HepG2 (cell line): Measurements from ENCODE around the gene DAPK1. TPM values are rescaled to one million over a fixed set of nuclear protein-coding genes. Genes with fewer than 3 reads are reported as not detected.

Experiments
- ATAC-seq: fragments of 200-7000 bp; cut with Tn5 transposase; 3 replicates; pipeline ENCODE4 v1.9.1; 2020; ENCODE audit warnings: mild to moderate bottlenecking, moderate library complexity
- BruUV-seq: library from RNA; stranded (reverse); fragments of 400-500 nt; replicated peaks from 2 replicates; lab custom pipeline; 2021; lab: Mats Ljungman, UMichigan
- CTCF ChIA-PET: fragments of 300-600 bp; formaldehyde crosslinking; extraction: SDS; loops from one replicate; lab custom pipeline; 2021; ENCODE audit warnings: low total read pairs, inconsistent platforms, low intra/inter-chr PET ratio; lab: Yijun Ruan, JAX
- POLR2A ChIA-PET: fragments of 350-600 bp; sonication (Branson Sonifier 250); formaldehyde crosslinking; loops from one replicate; lab custom pipeline; 2020; ENCODE audit warnings: antibody characterized with exemption, inconsistent platforms; lab: Yijun Ruan, JAX
- DNase-seq: peaks from one replicate; pipeline ENCODE4 v3.0.0-alpha.2; 2015; ENCODE audit warnings: low spot score
- FAIRE-seq: peaks from 3 replicates; lab custom pipeline; 2011; peaks lifted over from hg19 to GRCh38; lab: Jason Lieb, UNC
- H2AFZ ChIP-seq: one replicate; pipeline ENCODE4 v1.6.1; 2011; ENCODE audit warnings: low read length, inconsistent platforms
- H3K27ac ChIP-seq: fragments of 300-600 bp; 3 replicates; pipeline ENCODE4 v1.8.0; 2011; ENCODE audit warnings: mixed run types, mild to moderate bottlenecking, mixed read lengths, low read length, inconsistent platforms; ENCODE audit not compliant: insufficient read depth; ENCODE audit errors: extremely low read length
- H3K27me3 ChIP-seq, 2 experiments: fragments of 200-600 bp in 1 of 2; 2 replicates in 1 of 2; 3 replicates in 1 of 2; pipeline versions ENCODE4 v1.6.0 to v1.8.0; 2011; ENCODE audit warnings: low read length in 2 of 2, mild to moderate bottlenecking in 2 of 2, moderate library complexity in 2 of 2, inconsistent platforms in 1 of 2; ENCODE audit not compliant: insufficient read depth in 2 of 2, control insufficient read depth in 1 of 2
- H3K36me3 ChIP-seq, 2 experiments: fragments of 200-600 bp in 1 of 2; replicated peaks in 1 of 2; 2 replicates in 1 of 2; 3 replicates in 1 of 2; pipeline versions ENCODE4 v1.5.1 to v1.8.0; 2011; ENCODE audit warnings: low read length in 2 of 2, inconsistent platforms in 1 of 2; ENCODE audit not compliant: insufficient read depth in 2 of 2, control insufficient read depth in 1 of 2
- H3K4me1 ChIP-seq: 2 replicates; pipeline ENCODE4 v1.5.1; 2012; ENCODE audit warnings: low read length, inconsistent platforms; ENCODE audit not compliant: insufficient read depth
- H3K4me2 ChIP-seq: 2 replicates; pipeline ENCODE4 v1.6.0; 2011; ENCODE audit warnings: low read depth, low read length, inconsistent platforms
- H3K4me3 ChIP-seq, 3 experiments: fragments of 200-600 bp in 1 of 3; sonication (generic), shearing (Covaris generic) in 1 of 3; replicated peaks in 1 of 3; 2 replicates each; pipeline ENCODE4 v1.5.1; 2011 to 2016; ENCODE audit warnings: low read length in 3 of 3, inconsistent platforms in 2 of 3, low read depth in 2 of 3, mild to moderate bottlenecking in 2 of 3, control low read depth in 1 of 3, mixed read lengths in 1 of 3; ENCODE audit not compliant: insufficient read depth in 1 of 3
- H3K79me2 ChIP-seq: one replicate; pipeline ENCODE4 v1.6.1; 2011; ENCODE audit warnings: low read length, inconsistent platforms; ENCODE audit not compliant: insufficient read depth
- H3K9ac ChIP-seq: 2 replicates; pipeline ENCODE4 v1.6.0; 2011; ENCODE audit warnings: mild to moderate bottlenecking, low read depth, low read length, inconsistent platforms; ENCODE audit not compliant: insufficient read depth
- H3K9me3 ChIP-seq: 2 replicates; pipeline ENCODE4 v1.5.1; 2012; ENCODE audit warnings: mild to moderate bottlenecking, low read length
- H4K20me1 ChIP-seq: 2 replicates; pipeline ENCODE4 v1.6.0; 2011; ENCODE audit warnings: inconsistent platforms, mild to moderate bottlenecking, low read length, moderate library complexity; ENCODE audit not compliant: insufficient read depth
- IKZF4 ChIP-seq: sonication (generic); formaldehyde crosslinking; IDR thresholded peaks from 2 replicates; pipeline ENCODE4 v1.5.1; 2020; ENCODE audit warnings: borderline replicate concordance, mild to moderate bottlenecking, low read depth, missing genetic modification reagents; ENCODE audit errors: not compliant biosample characterization
- MTA1 ChIP-seq: sonication (generic); formaldehyde crosslinking; IDR thresholded peaks from 2 replicates; pipeline ENCODE4 v1.4.0; 2020; ENCODE audit warnings: missing genetic modification reagents, mild to moderate bottlenecking, borderline replicate concordance
- TOE1 ChIP-seq: sonication (generic); formaldehyde crosslinking; IDR thresholded peaks from 2 replicates; pipeline ENCODE4 v1.4.0; 2020; ENCODE audit warnings: mild to moderate bottlenecking, missing genetic modification reagents
- ZNF709 ChIP-seq: sonication (generic); formaldehyde crosslinking; IDR thresholded peaks from 2 replicates; pipeline ENCODE4 v1.5.0; 2020; ENCODE audit warnings: mild to moderate bottlenecking, missing genetic modification reagents
- ZNF713 ChIP-seq: sonication (generic); formaldehyde crosslinking; IDR thresholded peaks from 2 replicates; pipeline ENCODE4 v1.4.0; 2020; ENCODE audit warnings: mild to moderate bottlenecking, missing genetic modification reagents
- WGBS: methylation state at CpG from one replicate; pipeline ENCODE4 v1.1.6; 2017; ENCODE audit warnings: low lambda C conversion rate; 5-methylcytosine and 5-hydroxymethylcytosine counted together
- in situ Hi-C: cut with HindIII; loops from 2 replicates; pipeline ENCODE4 v1.10.0; 2017; ENCODE audit warnings: low pct_unique_long_range_greater_than_20kb; ENCODE audit not compliant: extremely low pct_ligation_motif_present
- intact Hi-C: fragments of 100-400 bp; cut with micrococcal nuclease; formaldehyde crosslinking; loops from one replicate; pipeline ENCODE4 v1.10.0; 2022; ENCODE audit not compliant: unreplicated experiment
- polyA plus RNA-seq, 8 experiments: library from polyadenylated mRNA; depleted of rRNA in 3 of 8; stranded (reverse) in 7 of 8; unstranded in 1 of 8; fragments of >200 nt; fragmentation: Illumina TruSeq in 4 of 8; extraction: Trizol in 4 of 8; gene quantifications; 2 replicates each; pipeline versions ENCODE4 v1.2.1 to v1.2.3, GENCODE V29; 2011 to 2016; ENCODE audit warnings: low read depth in 4 of 8, missing spikeins in 1 of 8, mixed read lengths in 1 of 8; ENCODE audit not compliant: insufficient read depth in 1 of 8
- total RNA-seq, 5 experiments: library from RNA; depleted of rRNA; stranded (reverse); fragments of >200 nt; fragmentation: Illumina TruSeq; extraction: Trizol; gene quantifications; 2 replicates each; pipeline ENCODE4 v1.2.3, GENCODE V29; 2016; ENCODE audit warnings: low read depth in 1 of 5
- TF ChIP-seq, protein P1 (sequence below): sonication (generic); formaldehyde crosslinking; IDR thresholded peaks from 2 replicates; pipeline ENCODE4 v1.4.0; 2020; ENCODE audit warnings: missing genetic modification reagents, borderline replicate concordance
- TF ChIP-seq, protein P2 (sequence below): sonication (generic); formaldehyde crosslinking; IDR thresholded peaks from 2 replicates; pipeline ENCODE4 v1.8.1; 2022; ENCODE audit warnings: low read depth, mild to moderate bottlenecking, missing genetic modification reagents
- TF ChIP-seq, protein P3 (sequence below): sonication (generic); formaldehyde crosslinking; IDR thresholded peaks from 2 replicates; pipeline ENCODE4 v1.5.1; 2020; ENCODE audit warnings: missing genetic modification reagents, mild to moderate bottlenecking, borderline replicate concordance

The DAPK1 gene
- total and polyA plus RNA-seq, 2 of the 13 experiments (the other 11 are each of a cell fraction or from before 2014, with no cell fraction given): 35.7 to 35.9 TPM

DNA sequence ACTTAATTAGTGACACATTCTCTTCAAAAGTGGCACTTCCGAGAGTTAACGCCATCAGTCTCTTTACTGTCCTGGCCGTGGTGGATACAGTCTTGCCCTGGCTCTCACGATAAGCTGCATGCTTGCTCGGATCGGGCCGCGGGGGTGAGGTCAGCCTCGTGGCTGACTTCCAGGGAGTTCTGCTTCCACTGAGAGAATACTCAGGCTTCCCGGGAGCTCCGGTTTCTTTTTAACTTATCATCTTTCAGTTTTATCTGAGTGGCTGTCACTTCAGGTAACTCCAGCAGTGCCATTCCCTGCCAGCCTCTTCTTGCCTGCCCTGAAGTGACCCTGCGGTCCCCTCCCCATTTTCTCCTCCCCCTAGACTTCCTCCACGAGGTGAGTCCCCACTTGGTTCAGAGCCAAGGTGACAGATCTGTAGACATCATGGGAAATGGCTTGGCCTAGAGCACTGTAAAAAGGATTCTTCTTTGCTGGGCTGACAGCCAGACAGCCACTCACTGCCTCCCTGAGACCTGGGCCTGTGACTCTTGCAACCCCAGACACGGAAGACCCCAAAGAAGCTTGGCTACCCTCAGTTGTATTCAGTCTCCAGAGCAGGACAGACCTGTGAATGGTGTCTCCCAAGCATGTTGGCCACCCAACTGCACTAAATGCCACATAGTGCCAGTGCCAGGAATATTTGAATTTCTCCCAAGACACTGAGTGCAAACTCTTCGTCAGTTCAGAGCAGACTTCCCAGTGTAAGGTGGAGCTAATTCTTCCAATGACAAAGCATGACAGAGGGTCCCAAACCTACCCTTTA, 95.1 kb downstream of the DAPK1 start (continued):
- TF ChIP-seq, protein P1, sequence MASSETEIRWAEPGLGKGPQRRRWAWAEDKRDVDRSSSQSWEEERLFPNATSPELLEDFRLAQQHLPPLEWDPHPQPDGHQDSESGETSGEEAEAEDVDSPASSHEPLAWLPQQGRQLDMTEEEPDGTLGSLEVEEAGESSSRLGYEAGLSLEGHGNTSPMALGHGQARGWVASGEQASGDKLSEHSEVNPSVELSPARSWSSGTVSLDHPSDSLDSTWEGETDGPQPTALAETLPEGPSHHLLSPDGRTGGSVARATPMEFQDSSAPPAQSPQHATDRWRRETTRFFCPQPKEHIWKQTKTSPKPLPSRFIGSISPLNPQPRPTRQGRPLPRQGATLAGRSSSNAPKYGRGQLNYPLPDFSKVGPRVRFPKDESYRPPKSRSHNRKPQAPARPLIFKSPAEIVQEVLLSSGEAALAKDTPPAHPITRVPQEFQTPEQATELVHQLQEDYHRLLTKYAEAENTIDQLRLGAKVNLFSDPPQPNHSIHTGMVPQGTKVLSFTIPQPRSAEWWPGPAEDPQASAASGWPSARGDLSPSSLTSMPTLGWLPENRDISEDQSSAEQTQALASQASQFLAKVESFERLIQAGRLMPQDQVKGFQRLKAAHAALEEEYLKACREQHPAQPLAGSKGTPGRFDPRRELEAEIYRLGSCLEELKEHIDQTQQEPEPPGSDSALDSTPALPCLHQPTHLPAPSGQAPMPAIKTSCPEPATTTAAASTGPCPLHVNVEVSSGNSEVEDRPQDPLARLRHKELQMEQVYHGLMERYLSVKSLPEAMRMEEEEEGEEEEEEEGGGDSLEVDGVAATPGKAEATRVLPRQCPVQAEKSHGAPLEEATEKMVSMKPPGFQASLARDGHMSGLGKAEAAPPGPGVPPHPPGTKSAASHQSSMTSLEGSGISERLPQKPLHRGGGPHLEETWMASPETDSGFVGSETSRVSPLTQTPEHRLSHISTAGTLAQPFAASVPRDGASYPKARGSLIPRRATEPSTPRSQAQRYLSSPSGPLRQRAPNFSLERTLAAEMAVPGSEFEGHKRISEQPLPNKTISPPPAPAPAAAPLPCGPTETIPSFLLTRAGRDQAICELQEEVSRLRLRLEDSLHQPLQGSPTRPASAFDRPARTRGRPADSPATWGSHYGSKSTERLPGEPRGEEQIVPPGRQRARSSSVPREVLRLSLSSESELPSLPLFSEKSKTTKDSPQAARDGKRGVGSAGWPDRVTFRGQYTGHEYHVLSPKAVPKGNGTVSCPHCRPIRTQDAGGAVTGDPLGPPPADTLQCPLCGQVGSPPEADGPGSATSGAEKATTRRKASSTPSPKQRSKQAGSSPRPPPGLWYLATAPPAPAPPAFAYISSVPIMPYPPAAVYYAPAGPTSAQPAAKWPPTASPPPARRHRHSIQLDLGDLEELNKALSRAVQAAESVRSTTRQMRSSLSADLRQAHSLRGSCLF (CRISPR knock-in tag): no peak
- TF ChIP-seq TOE1 (CRISPR knock-in tag) (no peak), ZNF709 (CRISPR knock-in tag) (no peak)

DNA sequence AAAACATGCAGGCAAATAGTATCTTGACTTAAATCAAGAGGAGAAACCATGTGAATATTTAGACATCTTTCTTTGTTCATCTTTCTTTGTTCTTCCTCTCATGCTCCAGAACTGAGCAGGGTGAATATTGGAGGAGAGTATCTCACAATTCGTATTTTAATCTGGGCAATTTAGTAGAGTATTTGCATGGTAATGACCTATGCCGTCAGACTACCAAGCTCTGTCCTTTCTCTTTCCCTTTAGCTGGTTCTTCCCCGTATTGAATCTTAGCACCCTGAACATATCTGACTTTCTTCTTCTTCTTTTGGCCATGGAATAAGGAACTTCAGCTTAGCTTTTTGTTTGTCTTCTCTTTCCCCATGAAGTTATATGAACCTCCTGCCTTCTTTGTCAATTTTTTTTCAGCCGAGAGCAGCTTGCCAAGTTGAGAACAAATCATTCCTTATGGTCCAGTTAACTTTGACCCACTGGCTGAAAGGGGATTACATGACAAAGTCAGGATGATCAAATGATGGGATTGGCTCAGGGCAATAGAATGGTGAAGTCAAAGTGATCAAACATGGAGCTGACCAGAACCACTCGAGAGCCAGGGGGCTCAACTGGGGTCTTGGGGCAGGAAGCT, 95.8 kb downstream of the DAPK1 start:
- H3K4me3 ChIP-seq: no peak overlapping the region
- intact Hi-C loops: no loop called here
- no peak overlapping the region for H2AFZ ChIP-seq
- peaks cover 3% of the 10 kb centered on the region for H3K79me2 ChIP-seq
- CTCF ChIA-PET: no interaction called here
- peaks cover under 1% of the 10 kb centered on the region; the same call in 1 of the 2 replicates for H3K4me1 ChIP-seq
- POLR2A ChIA-PET: no interaction called here
- H4K20me1 ChIP-seq: no peaks in the 10 kb centered on the region
- WGBS: 94% methylated on average over 4 of the region's 5 CpGs
- DNase-seq (no peak), ATAC-seq (no peak), FAIRE-seq (no peak)
- H3K27ac ChIP-seq: no peak overlapping the region
- no peak overlapping the region for H3K9ac ChIP-seq
- peaks cover 3 to 4% of the 10 kb centered on the region in 2 experiments; a peak in 3 of 5 replicates for H3K36me3 ChIP-seq
- in situ Hi-C loops: no loop called here
- H3K27me3 ChIP-seq: no peaks in the 10 kb centered on the region
- no TSS peak for BruUV-seq
- no peaks in the 10 kb centered on the region for H3K9me3 ChIP-seq
- H3K4me2 ChIP-seq: no peak overlapping the region
- no peak for TF ChIP-seq MTA1 (CRISPR knock-in tag)
- TF ChIP-seq ZNF713 (CRISPR knock-in tag): no peak
- TF ChIP-seq IKZF4: no peak
- TF ChIP-seq, protein P2, sequence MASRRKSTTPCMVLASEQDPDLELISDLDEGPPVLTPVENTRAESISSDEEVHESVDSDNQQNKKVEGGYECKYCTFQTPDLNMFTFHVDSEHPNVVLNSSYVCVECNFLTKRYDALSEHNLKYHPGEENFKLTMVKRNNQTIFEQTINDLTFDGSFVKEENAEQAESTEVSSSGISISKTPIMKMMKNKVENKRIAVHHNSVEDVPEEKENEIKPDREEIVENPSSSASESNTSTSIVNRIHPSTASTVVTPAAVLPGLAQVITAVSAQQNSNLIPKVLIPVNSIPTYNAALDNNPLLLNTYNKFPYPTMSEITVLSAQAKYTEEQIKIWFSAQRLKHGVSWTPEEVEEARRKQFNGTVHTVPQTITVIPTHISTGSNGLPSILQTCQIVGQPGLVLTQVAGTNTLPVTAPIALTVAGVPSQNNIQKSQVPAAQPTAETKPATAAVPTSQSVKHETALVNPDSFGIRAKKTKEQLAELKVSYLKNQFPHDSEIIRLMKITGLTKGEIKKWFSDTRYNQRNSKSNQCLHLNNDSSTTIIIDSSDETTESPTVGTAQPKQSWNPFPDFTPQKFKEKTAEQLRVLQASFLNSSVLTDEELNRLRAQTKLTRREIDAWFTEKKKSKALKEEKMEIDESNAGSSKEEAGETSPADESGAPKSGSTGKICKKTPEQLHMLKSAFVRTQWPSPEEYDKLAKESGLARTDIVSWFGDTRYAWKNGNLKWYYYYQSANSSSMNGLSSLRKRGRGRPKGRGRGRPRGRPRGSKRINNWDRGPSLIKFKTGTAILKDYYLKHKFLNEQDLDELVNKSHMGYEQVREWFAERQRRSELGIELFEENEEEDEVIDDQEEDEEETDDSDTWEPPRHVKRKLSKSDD: no peak
- TF ChIP-seq, protein P3, sequence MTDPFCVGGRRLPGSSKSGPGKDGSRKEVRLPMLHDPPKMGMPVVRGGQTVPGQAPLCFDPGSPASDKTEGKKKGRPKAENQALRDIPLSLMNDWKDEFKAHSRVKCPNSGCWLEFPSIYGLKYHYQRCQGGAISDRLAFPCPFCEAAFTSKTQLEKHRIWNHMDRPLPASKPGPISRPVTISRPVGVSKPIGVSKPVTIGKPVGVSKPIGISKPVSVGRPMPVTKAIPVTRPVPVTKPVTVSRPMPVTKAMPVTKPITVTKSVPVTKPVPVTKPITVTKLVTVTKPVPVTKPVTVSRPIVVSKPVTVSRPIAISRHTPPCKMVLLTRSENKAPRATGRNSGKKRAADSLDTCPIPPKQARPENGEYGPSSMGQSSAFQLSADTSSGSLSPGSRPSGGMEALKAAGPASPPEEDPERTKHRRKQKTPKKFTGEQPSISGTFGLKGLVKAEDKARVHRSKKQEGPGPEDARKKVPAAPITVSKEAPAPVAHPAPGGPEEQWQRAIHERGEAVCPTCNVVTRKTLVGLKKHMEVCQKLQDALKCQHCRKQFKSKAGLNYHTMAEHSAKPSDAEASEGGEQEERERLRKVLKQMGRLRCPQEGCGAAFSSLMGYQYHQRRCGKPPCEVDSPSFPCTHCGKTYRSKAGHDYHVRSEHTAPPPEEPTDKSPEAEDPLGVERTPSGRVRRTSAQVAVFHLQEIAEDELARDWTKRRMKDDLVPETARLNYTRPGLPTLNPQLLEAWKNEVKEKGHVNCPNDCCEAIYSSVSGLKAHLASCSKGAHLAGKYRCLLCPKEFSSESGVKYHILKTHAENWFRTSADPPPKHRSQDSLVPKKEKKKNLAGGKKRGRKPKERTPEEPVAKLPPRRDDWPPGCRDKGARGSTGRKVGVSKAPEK (CRISPR knock-in tag): no peak
